GM18868 (cell line): ENCODE data around the gene OR2AG2.
A peak's percentile ranks its signal among the peaks of the same experiment; 100 is the strongest.

Source experiments
- ATAC-seq: cut with Tn5 transposase; IDR thresholded peaks from one replicate; pipeline ENCODE4 v1.9.1; 2021; ENCODE audit warnings: mild to moderate bottlenecking, moderate library complexity; ENCODE audit not compliant: unreplicated experiment

The OR2AG2 gene

DNA sequence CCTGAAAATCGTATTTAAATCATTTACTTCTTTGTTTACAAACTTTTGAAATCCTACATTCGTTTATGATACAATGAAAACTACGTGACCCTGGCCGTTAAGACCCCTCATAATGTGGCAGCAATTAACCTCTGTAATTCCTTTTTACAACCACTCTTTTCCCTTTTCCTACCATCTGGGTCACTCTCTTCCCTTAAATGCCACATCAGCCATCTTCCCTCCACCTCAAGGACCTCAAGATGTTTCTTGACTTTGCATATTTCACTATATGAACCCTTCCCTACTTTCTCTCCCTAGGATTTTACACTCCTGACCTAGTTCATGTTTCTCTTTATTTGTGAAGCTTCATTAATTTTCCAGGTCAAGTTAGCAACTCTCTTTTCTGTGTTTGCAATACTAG is 26.8 kb downstream of the OR2AG2 start:
- no peak for ATAC-seq

DNA sequence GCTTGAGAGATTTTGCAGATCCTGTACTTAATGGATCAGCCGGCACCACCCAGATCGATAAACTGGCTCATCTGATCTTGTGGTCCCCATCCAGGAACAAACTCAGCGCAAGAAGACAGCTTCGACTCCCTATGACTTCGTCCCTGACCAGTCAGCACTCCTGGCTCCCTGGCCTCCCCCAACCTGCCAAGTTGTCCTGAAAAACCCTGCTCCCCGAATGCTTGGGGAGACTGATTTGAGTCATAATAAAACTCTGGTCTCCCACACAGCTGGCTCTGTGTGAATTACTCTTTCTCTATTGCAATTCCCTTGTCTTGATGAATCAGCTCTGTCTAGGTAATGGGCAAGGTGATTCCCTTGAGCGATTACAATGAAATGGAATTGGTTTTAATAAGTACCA is 29.5 kb downstream of the OR2AG2 start:
- ATAC-seq, result no peak

DNA sequence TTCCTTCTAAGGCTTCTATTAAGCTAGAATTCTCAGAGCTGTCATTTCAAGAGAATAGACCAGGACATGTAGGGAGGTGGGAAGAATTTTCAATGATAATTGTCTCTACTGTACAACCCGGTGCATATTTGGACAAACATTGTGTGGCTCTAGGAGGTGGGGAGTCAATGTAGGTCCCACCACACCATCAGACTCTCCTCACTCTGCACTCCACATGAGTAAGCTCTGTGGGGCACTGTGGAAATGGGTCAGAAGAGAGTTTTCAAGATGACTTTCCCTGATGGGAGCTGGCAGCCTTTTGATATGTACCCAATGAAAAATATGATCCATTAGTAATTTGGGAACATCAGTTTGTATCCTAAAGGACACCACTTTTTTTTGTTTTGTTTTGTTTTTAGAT is 33.2 kb downstream of the OR2AG2 start:
- no peak for ATAC-seq

DNA sequence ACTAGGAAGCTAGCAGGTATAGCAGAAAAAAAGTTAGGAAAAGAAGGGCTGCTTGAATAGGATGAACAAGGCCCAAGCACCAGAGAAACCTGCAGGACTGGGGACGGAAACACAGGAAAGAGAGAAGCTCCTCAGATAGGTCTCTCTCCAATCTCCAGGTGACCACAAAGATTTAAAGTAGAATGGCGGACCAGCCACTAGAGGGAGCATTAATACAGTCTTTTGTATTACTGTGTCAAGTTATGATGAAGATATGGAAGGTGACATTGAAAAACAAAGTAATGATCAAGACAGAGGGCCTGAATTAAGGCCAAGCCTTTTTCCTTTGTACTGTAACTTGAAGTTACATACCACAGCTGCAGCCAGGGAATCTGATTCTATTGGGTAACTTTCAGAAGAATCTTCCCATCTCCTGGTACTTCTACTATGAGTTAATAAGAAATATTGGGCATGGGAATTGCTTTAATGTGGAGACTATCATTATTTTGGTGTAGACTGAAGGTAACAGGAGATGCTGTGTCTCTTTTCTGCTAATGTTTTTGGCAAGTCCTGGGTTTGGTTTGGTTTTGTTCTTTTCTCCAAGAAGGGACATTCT is 33.8 kb downstream of the OR2AG2 start:
- ATAC-seq, result peak; percentile 59

DNA sequence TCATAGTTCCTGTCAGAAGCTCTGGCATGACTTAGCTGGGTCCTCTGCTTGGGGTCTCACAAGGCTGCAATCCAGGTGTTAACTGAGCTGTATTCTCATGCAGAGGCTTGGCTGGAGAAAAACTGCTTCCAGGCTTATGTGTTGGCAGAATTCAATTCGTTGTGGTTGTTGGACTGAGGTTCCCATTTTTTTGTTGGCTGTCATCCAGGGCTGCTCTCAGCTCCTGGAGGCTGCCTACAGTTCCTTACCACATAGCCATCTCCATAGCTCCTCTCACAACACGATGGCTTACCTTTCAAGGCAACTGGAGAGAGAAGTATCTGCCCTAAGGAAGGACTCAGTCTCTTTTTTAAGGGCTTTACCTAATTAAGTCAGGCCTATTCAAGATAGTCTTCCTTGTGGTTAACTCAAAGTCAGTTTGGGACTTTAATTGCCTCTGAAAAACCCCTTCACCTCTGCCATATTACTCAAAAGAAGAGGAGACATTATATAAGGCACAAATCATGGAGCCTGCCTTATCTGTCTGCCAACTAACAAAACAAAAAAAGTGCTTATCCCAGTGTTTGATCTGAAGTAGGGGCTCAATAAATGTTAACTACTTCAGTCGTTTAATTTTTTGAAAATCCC is 35.2 kb downstream of the OR2AG2 start:
- peak; percentile 57 for ATAC-seq

DNA sequence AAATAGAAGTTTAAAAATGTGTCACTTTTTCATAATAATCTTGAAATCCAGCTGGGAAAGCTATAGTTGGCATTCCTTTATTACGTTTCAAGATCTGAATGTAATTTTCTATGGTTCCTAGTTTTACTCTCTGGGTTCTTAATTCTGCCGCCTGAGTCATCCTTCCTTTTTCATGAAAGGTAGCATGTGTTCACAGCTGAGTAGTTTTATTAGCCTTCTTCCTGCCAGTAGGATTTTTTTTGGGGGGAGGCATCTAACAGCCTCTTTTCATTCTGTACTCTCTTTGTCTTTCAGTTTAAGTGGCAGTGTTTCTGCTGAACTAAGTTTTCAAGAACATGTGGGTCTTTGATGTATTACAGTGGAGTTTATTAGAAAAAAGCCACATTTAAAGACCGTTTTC is 36.5 kb downstream of the OR2AG2 start:
- ATAC-seq, result no peak

DNA sequence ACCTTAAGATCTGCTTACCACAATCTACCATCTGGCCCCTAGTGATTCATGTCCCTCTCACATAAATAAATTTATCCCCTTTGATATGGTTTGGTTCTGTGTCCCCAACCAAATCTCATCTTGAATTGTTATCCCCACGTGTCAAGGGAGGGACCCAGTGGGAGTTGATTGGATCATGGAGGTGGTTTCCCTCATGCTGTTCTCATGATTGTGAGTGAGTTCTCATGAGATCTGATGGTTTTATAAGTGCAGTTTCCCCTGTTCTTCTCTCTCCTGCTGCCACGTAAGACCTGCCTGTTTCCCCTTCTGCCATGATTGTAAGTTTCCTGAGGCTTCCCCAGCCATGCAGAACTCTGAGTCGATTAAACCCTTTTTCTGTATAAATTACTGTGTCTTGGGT is 37.2 kb downstream of the OR2AG2 start:
- ATAC-seq, result no peak

DNA sequence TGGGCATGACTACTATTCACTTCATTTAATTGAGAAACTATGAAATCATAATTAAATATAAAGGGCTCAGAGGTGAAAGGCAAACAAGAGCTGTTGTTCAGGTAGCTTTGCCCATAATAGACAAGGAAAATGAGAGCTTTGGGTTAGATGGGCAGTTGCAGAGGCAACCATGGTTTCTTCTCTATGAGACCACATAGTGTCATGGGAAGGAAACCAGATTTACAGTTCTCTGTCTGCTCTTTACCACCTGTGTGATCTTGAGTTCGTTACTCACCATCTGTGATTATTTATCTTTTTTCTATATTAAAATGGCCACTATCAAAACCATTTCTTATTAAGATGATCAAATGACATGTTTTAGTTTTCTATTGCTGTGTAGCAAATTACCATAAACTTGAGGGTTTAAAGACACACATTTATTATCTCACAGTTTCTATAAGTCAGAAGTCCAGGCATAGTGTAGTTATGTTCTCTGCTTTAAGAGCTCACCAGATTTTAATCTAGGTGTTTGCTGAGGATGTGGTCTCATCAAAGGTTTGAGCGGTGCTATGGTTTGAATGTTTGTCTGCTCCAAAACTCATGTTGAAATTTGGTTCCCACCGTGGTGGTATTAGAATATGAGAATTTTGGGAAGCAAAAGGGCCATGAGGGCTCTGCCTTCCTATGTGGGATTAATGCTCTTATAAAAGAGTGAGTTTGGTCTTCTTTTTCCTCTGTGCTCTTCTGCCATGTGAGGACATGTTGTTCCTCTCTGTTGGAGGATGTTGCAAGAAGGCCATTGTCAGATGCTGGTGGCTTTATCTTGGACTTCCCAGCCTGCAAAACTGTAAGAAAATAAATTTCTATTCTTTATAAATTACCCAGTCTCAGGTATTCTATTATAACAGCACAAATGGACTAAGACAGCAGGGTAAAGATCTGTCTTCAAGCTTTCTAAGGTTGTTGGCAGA is 38.2 kb downstream of the OR2AG2 start:
- ATAC-seq, result no peak

DNA sequence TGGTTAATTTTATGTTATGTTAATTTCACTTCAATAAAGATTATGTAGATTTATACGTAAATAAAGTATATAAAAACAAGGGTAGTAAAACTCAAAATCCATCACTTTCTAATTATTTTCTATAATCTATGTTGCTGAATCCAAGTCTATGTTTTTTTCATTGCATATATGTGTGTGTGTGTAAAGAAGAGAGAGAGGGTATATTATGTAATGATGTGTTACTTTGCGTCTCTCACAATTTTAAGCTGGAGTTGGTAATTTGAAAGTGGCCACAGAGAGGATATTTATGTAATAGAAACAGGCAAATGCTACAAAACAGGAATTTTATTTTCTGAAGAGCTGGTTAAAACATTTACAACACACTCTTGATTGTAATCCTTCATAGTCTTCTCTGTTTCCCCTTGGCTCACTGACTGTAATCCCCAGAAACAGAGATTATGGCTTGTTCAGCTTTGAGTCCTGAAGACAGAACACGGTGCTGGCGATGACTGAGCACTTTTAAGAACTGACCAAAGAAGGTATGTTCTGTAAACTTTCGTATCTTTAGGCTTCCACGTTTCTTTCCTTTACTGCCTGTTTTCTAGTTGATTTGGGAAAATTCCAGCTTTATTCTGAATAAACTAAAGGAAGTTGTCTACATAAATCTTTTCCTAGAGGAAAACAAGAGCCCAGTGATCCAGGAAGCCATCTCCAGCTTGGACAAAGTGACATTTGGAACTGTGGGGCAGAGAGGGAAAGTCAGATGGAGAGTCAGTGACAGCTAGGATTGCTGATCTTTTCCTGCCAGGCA is 43.6 kb downstream of the OR2AG2 start:
- ATAC-seq, result no peak

DNA sequence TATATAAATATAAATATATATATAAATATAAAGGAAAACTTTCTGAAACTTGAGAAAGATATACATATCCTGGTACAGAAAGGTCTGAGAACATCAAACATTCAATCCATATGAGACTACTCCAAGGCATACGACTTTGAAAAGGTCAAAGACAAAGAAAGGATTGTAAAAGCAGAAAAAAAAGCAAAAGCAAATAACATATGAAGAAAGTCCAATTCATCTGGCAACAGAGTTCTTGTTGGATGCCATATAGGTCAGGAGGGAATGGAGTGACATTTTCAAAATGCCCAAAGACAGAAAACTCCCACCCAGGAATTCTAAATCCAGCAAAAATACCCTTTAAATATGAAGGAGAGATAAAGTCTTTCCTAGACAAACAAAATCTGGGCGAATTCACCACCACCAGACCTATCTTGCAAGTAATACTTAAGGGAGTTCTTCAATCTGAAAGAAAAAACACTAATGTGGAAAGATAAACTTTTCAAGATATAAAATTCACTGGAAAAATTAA is 46.3 kb downstream of the OR2AG2 start:
- no peak for ATAC-seq

DNA sequence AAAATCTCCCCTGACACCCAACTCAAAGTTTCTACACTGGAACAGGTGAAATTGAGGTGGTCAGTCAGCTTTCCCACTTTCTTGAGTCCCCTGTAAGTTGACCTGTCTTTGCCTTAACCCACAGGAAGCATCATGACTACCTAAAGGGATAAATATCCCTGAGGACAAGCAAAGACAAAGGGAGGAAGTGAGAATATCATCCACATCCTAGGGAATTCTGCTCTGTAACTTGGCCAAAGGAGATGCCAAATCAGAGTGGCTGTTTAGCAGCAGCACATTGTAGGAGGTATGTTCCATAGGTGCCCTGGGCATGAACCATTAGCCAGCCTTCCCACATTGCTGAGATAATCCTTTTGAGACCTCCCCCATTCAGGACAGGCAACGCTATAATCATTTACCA is 47.8 kb downstream of the OR2AG2 start:
- ATAC-seq, result no peak

DNA sequence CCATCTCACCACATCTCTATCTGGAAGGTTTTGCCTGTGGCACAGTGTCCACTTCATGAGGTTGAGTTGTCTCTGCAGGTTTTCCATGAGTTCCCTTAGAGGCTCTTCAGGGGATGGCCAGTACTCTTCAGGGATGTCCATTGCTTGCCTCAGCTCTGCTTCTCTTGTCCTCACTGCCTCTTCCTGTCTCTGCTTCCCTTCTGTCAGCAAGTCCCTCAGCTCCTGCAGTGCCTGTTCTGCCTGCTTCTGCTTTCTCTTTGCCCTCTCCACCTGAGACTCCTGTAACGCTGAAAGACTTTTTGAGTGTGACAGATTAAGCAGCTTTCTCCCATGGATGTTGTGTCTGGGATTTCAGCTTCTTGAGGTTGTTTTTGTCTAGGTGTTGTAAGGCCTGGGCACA is 50.4 kb downstream of the OR2AG2 start:
- no peak for ATAC-seq

DNA sequence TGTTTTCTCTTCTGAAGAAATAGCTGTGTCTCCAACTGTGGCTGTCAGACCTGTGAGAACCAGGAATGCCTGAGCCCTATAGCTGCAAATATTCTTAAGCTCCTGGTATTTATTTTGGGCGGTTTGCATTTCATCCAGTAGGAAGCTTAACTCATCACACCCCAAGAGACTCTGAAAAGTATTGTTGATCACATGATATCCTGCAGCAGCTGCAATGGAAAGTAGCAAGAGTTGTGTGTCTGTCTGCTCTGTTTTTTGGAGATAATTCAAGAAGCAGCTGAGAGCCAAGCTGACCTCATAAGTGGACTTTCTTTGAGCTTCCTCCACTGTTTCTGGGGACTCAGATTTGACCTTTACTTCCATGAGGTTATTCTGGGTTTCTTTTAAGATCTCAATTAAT is 52.2 kb downstream of the OR2AG2 start:
- ATAC-seq, result no peak

DNA sequence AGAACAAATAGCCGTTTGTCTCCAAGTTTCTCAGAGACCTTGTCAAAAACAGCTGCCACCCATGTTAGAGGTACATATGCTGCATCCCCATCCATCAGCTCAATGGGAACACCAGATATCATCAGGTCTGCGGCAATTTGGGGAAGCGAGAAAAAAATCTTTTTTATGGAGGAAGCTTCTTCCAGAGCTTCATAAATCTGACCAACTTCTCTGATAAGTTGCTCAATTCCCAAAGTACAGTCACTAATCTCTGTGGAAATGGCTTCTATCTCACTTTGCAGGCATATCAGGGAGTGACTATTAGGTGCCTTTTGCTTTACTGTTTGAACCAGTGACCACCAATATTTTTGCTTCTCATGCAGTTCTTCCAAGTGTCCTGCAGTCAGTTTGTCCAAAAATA is 54.4 kb downstream of the OR2AG2 start:
- ATAC-seq, result no peak
